NCI-H345 treated with DMSO at 0.1 percent for 48 hours (cell line): ENCODE measurements around the gene PDK3.

Experiments used
- DNase-seq: peaks from one replicate; lab custom pipeline; 2025; ENCODE audit not compliant: unreplicated experiment; lab: John Stamatoyannopoulos, UW

Gene PDK3

GRCh38 chrX:24547961-24548360 is 82.9 kb downstream of the PDK3 start:
- DNase-seq = no peak

- DNase-seq = no peak
Measured at GRCh38 chrX:24550166-24550565, 85.1 kb downstream of the PDK3 start.

GRCh38 chrX:24553011-24553410 is 87.9 kb downstream of the PDK3 start:
- DNase-seq = no peak

GRCh38 chrX:24561121-24561520 is 96.0 kb downstream of the PDK3 start:
- no peak for DNase-seq

- no peak for DNase-seq
Measured at GRCh38 chrX:24563291-24564010, 98.4 kb downstream of the PDK3 start.

GRCh38 chrX:24566240-24566639 is 101.2 kb downstream of the PDK3 start:
- DNase-seq = no peak

GRCh38 chrX:24567169-24567568 is 102.1 kb downstream of the PDK3 start:
- no peak for DNase-seq

GRCh38 chrX:24574743-24575142 is 109.7 kb downstream of the PDK3 start:
- no peak for DNase-seq

- DNase-seq = no peak
Measured at GRCh38 chrX:24575496-24575895, 110.4 kb downstream of the PDK3 start.

GRCh38 chrX:24577091-24577490 is 112.0 kb downstream of the PDK3 start:
- DNase-seq = no peak
